H9 (cell line): Measurements from ENCODE around the gene CCL16. TPM values are rescaled to one million over a fixed set of nuclear protein-coding genes. Genes with fewer than 3 reads are reported as not detected.

Experiments used
- DNase-seq: peaks from one replicate; pipeline ENCODE4 v3.0.0-alpha.2; 2017
- H2AFZ ChIP-seq: one replicate; pipeline ENCODE4 v1.6.1; 2013; ENCODE audit warnings: mild to moderate bottlenecking, low read length, control low read depth, moderate library complexity
- H2AK5ac ChIP-seq: 2 replicates; pipeline ENCODE4 v1.6.1; 2013; ENCODE audit warnings: low read length, control low read depth, mixed read lengths; ENCODE audit not compliant: insufficient read length
- H2BK120ac ChIP-seq: one replicate; pipeline ENCODE4 v1.6.1; 2013; ENCODE audit warnings: low read depth, mild to moderate bottlenecking, low read length, control low read depth, inconsistent platforms; ENCODE audit not compliant: poor library complexity, severe bottlenecking
- H2BK12ac ChIP-seq: 2 replicates; pipeline ENCODE4 v1.6.1; 2013; ENCODE audit warnings: low read length, control low read depth, mixed read lengths, low read depth; ENCODE audit not compliant: insufficient read length
- H2BK15ac ChIP-seq: 2 replicates; pipeline ENCODE4 v1.6.1; 2013; ENCODE audit warnings: low read depth, low read length, control low read depth
- H2BK20ac ChIP-seq: one replicate; pipeline ENCODE4 v1.6.1; 2013; ENCODE audit warnings: low read depth, mild to moderate bottlenecking, low read length, control low read depth, inconsistent platforms; ENCODE audit not compliant: poor library complexity, severe bottlenecking
- H2BK5ac ChIP-seq: 2 replicates; pipeline ENCODE4 v1.6.1; 2013; ENCODE audit warnings: low read length, control low read depth, mixed read lengths; ENCODE audit not compliant: insufficient read length
- H3K14ac ChIP-seq: 2 replicates; pipeline ENCODE4 v1.6.1; 2013; ENCODE audit warnings: low read length, control low read depth; ENCODE audit not compliant: insufficient read depth
- H3K18ac ChIP-seq: 2 replicates; pipeline ENCODE4 v1.6.1; 2013; ENCODE audit warnings: low read depth, mild to moderate bottlenecking, mixed read lengths, low read length, control low read depth; ENCODE audit not compliant: insufficient read length
- H3K23ac ChIP-seq: 2 replicates; pipeline ENCODE4 v1.6.1; 2013; ENCODE audit warnings: low read length, control low read depth, mixed read lengths, low read depth; ENCODE audit not compliant: insufficient read length
- H3K23me2 ChIP-seq: 2 replicates; pipeline ENCODE4 v1.6.1; 2013; ENCODE audit warnings: low read depth, mild to moderate bottlenecking, mixed read lengths, low read length, control low read depth; ENCODE audit not compliant: insufficient read length, poor library complexity, severe bottlenecking
- H3K27ac ChIP-seq: 2 replicates; pipeline ENCODE4 v1.5.1; 2013; ENCODE audit warnings: low read length, control low read depth, mixed read lengths, low read depth; ENCODE audit not compliant: insufficient read length
- H3K27me3 ChIP-seq: 2 replicates; pipeline ENCODE4 v1.6.1; 2013; ENCODE audit warnings: low read length, control low read depth, inconsistent platforms; ENCODE audit not compliant: insufficient read depth
- H3K4ac ChIP-seq: 2 replicates; pipeline ENCODE4 v1.6.1; 2013; ENCODE audit warnings: low read depth, mild to moderate bottlenecking, control low read depth, inconsistent platforms, low read length, moderate library complexity
- H3K4me1 ChIP-seq: 2 replicates; pipeline ENCODE4 v1.6.1; 2013; ENCODE audit warnings: low read length, control low read depth, inconsistent platforms; ENCODE audit not compliant: insufficient read depth
- H3K4me2 ChIP-seq: 2 replicates; pipeline ENCODE4 v1.6.1; 2013; ENCODE audit warnings: low read length, control low read depth, mixed read lengths; ENCODE audit not compliant: insufficient read length, insufficient read depth
- H3K56ac ChIP-seq: 2 replicates; pipeline ENCODE4 v1.6.1; 2013; ENCODE audit warnings: low read depth, mild to moderate bottlenecking, mixed read lengths, low read length, control low read depth; ENCODE audit not compliant: insufficient read length
- H3K79me1 ChIP-seq: 2 replicates; pipeline ENCODE4 v1.6.1; 2013; ENCODE audit warnings: low read depth, mild to moderate bottlenecking, moderate library complexity, low read length, control low read depth, inconsistent platforms; ENCODE audit not compliant: insufficient read depth, poor library complexity, severe bottlenecking
- H3K79me2 ChIP-seq: 2 replicates; pipeline ENCODE4 v1.6.1; 2013; ENCODE audit warnings: low read length, control low read depth, inconsistent platforms; ENCODE audit not compliant: insufficient read depth
- H3K9ac ChIP-seq: 2 replicates; pipeline ENCODE4 v1.6.1; 2013; ENCODE audit warnings: low read length, control low read depth, mixed read lengths; ENCODE audit not compliant: insufficient read length; ENCODE audit errors: extremely low read depth
- H3K9me3 ChIP-seq: one replicate; pipeline ENCODE4 v1.6.1; 2013; ENCODE audit warnings: low read depth, low read length, inconsistent platforms; ENCODE audit not compliant: control insufficient read depth
- H3T11ph ChIP-seq: one replicate; pipeline ENCODE4 v1.6.1; 2013; ENCODE audit warnings: mild to moderate bottlenecking, low read length, control low read depth, inconsistent platforms
- H4K20me1 ChIP-seq: one replicate; pipeline ENCODE4 v1.6.1; 2013; ENCODE audit not compliant: control insufficient read depth, insufficient read length, insufficient read depth
- H4K5ac ChIP-seq: 2 replicates; pipeline ENCODE4 v1.6.1; 2013; ENCODE audit warnings: low read depth, mild to moderate bottlenecking, mixed read lengths, low read length, control low read depth; ENCODE audit not compliant: insufficient read length
- H4K8ac ChIP-seq: replicated peaks from 2 replicates; pipeline ENCODE4 v1.6.1; 2013; ENCODE audit warnings: low read length, control low read depth, mixed read lengths, low read depth; ENCODE audit not compliant: insufficient read length
- H4K91ac ChIP-seq: 2 replicates; pipeline ENCODE4 v1.6.1; 2013; ENCODE audit warnings: low read depth, mild to moderate bottlenecking, moderate library complexity, mixed read lengths, low read length, control low read depth; ENCODE audit not compliant: insufficient read length
- H3K27ac Mint-ChIP-seq, 3 experiments: 2 replicates in 2 of 3; 3 replicates in 1 of 3; pipeline ENCODE4 v1.8.0; 2020 to 2021; ENCODE audit warnings: mixed read lengths in 3 of 3, mild to moderate bottlenecking in 1 of 3, moderate library complexity in 1 of 3
- H3K27me3 Mint-ChIP-seq: 2 replicates; pipeline ENCODE4 v1.8.0; 2021; ENCODE audit warnings: low read depth, mild to moderate bottlenecking, moderate library complexity, mixed read lengths
- H3K36me3 Mint-ChIP-seq, 3 experiments: 2 replicates in 2 of 3; 3 replicates in 1 of 3; pipeline ENCODE4 v1.8.0; 2020 to 2021; ENCODE audit warnings: low read depth in 3 of 3, mixed read lengths in 3 of 3; ENCODE audit not compliant: insufficient read depth in 1 of 3
- H3K4me1 Mint-ChIP-seq, 2 experiments: 2 replicates each; pipeline ENCODE4 v1.8.0; 2020; ENCODE audit warnings: mixed read lengths in 2 of 2
- H3K4me3 Mint-ChIP-seq, 2 experiments: 2 replicates in 1 of 2; 3 replicates in 1 of 2; pipeline ENCODE4 v1.8.0; 2020 to 2021; ENCODE audit warnings: mild to moderate bottlenecking in 2 of 2, mixed read lengths in 2 of 2, moderate library complexity in 1 of 2
- H3K9me3 Mint-ChIP-seq, 2 experiments: 2 replicates in 1 of 2; 3 replicates in 1 of 2; pipeline ENCODE4 v1.8.0; 2020; ENCODE audit warnings: mild to moderate bottlenecking in 2 of 2, mixed read lengths in 2 of 2, moderate library complexity in 1 of 2
- CTCF ChIP-seq: fragments of 200-600 bp; sonication (generic); conservative IDR thresholded peaks from 3 replicates; pipeline ENCODE4 v1.8.0; 2021; ENCODE audit warnings: antibody characterized with exemption, mild to moderate bottlenecking
- WGBS: extraction: QIAGEN DNeasy Blood & Tissue Kit; methylation state at CpG from one replicate; pipeline ENCODE4 v1.1.7; 2013; ENCODE audit warnings: missing lambda C conversion rate, low lambda C conversion rate, mixed read lengths; ENCODE audit not compliant: insufficient read length; ENCODE audit errors: extremely low coverage; 5-methylcytosine and 5-hydroxymethylcytosine counted together
- total RNA-seq: library from RNA; stranded (reverse); gene quantifications from 2 replicates; pipeline ENCODE4 v1.2.1, GENCODE V29; 2021

The CCL16 gene
- total RNA-seq, 1 experiment from 2014 or later, result not detected

- Histone ChIP-seq H3K79me1 (no peaks in the 10 kb centered on the region), H3K9me3 (no peaks in the 10 kb centered on the region), H3K4me2 (no peak overlapping the region), H4K91ac (no peak overlapping the region), H4K8ac (no peak overlapping the region), H4K5ac (no peak overlapping the region), H3K79me2 (no peaks in the 10 kb centered on the region), H3K27me3 (no peaks in the 10 kb centered on the region), H3K23me2 (no peaks in the 10 kb centered on the region), H2BK120ac (no peak overlapping the region), H2BK12ac (no peak overlapping the region), H3K9ac (no peak overlapping the region), H3K4ac (no peak overlapping the region), H2AK5ac (no peak overlapping the region), H2BK15ac (no peak overlapping the region), H3K4me1 (no peaks in the 10 kb centered on the region; the same call in 1 of the 2 replicates), H3T11ph (no peak overlapping the region), H2AFZ (no peak overlapping the region), H3K18ac (no peak overlapping the region), H3K23ac (no peak overlapping the region), H2BK5ac (no peak overlapping the region), H2BK20ac (no peak overlapping the region), H3K27ac (no peak overlapping the region), H3K14ac (no peak overlapping the region), H3K56ac (no peak overlapping the region), H4K20me1 (no peaks in the 10 kb centered on the region)
- DNase-seq, result no peak
- H3K27me3 Mint-ChIP-seq, result peaks cover 6% of the 10 kb centered on the region
- no peaks in the 10 kb centered on the region for H3K9me3 Mint-ChIP-seq
- WGBS, result no CpG with 5 or more reads among the region's 3 CpGs
- peaks cover 13 to 14% of the 10 kb centered on the region in 2 experiments for H3K4me1 Mint-ChIP-seq
- H3K27ac Mint-ChIP-seq, result no peak overlapping the region
- H3K36me3 Mint-ChIP-seq, result no peaks in the 10 kb centered on the region
- TF ChIP-seq CTCF, result no peak
- H3K4me3 Mint-ChIP-seq, result no peak overlapping the region
Measured at GRCh38 chr17:35949401-35949800, 31.9 kb downstream of the CCL16 start.
